G401 (cell line): ENCODE results near the gene PCNP. TPM values are rescaled to one million over a fixed set of nuclear protein-coding genes. Genes with fewer than 3 reads are reported as not detected.
A peak's percentile ranks its signal among the peaks of the same experiment; 100 is the strongest.
"Not testable (repeated sequence)": the region's sequence is repeated elsewhere in the genome, so short reads cannot be mapped to it uniquely, and the experiment has no call there.

Source experiments
- DNase-seq: peaks from one replicate; pipeline ENCODE4 v3.0.0-alpha.2; 2015; ENCODE audit warnings: low spot score
- in situ Hi-C: cut with HindIII; loops from 2 replicates; pipeline ENCODE4 v1.10.0; 2016; ENCODE audit warnings: low sequenced_read_pairs, mixed read lengths
- total RNA-seq: library from RNA; depleted of rRNA; stranded (reverse); fragments of >200 nt; shearing (Covaris generic); gene quantifications from 2 replicates; pipeline ENCODE4 v1.2.3, GENCODE V29; 2014

The PCNP gene
- total RNA-seq, 1 experiment from 2014 or later, result 148 TPM

- DNase-seq, result no peak
- in situ Hi-C loops, result no loop called here
Measured at GRCh38 chr3:101556064-101556463, 17.9 kb upstream of the PCNP start.

GRCh38 chr3:101561630-101562328 is 12.2 kb upstream of the PCNP start, which contains the start of gene TRMT10C:
TSS of gene TRMT10C (plus strand) at chr3:101561868. CDS start at chr3:101564782, 2,914 bp downstream.
- DNase-seq, result peak; percentile 95
- in situ Hi-C loops, result no loop called here

GRCh38 chr3:101567528-101568317 is 6.3 kb upstream of the PCNP start:
- in situ Hi-C loops, result no loop called here

GRCh38 chr3:101571028-101571895 is 2.7 kb upstream of the PCNP start:
- in situ Hi-C loops, result no loop called here
- DNase-seq, result no peak

More at GRCh38 chr3:101567528-101568317, 6.3 kb upstream of the PCNP start:
- DNase-seq, result no peak

- DNase-seq, result peak; percentile 38
- in situ Hi-C loops, result no loop called here
Measured at GRCh38 chr3:101574388-101575112, 570 bp downstream of the PCNP start.

- no peak for DNase-seq
- in situ Hi-C loops, result no loop called here
Measured at GRCh38 chr3:101577286-101577685, 3.3 kb downstream of the PCNP start.

GRCh38 chr3:101588616-101589015 is 14.6 kb downstream of the PCNP start:
- DNase-seq, result no peak
- in situ Hi-C loops, result no loop called here

- in situ Hi-C loops, result no loop called here
- no peak for DNase-seq
Measured at GRCh38 chr3:101591071-101591470, 17.1 kb downstream of the PCNP start.

- in situ Hi-C loops, result no loop called here
- DNase-seq, result no peak
Measured at GRCh38 chr3:101602731-101603130, 28.8 kb downstream of the PCNP start.

GRCh38 chr3:101603184-101603583 is 29.2 kb downstream of the PCNP start:
- in situ Hi-C loops, result no loop called here
- no peak for DNase-seq

GRCh38 chr3:101605398-101605797 is 31.4 kb downstream of the PCNP start:
- in situ Hi-C loops, DNase-seq: not testable (repeated sequence)

- in situ Hi-C loops, result no loop called here
- DNase-seq, result no peak
Measured at GRCh38 chr3:101611023-101611422, 37.0 kb downstream of the PCNP start.

- DNase-seq, in situ Hi-C loops: not testable (repeated sequence)
Measured at GRCh38 chr3:101613014-101613413, 39.0 kb downstream of the PCNP start.

GRCh38 chr3:101615525-101615924 is 41.5 kb downstream of the PCNP start:
- DNase-seq, result no peak
- in situ Hi-C loops, result no loop called here

GRCh38 chr3:101617478-101617877 is 43.5 kb downstream of the PCNP start:
- in situ Hi-C loops, result no loop called here

GRCh38 chr3:101618726-101619125 is 44.7 kb downstream of the PCNP start:
- in situ Hi-C loops, result no loop called here
- DNase-seq, result no peak

More at GRCh38 chr3:101617478-101617877, 43.5 kb downstream of the PCNP start:
- no peak for DNase-seq

- in situ Hi-C loops, result no loop called here
- DNase-seq, result no peak
Measured at GRCh38 chr3:101619734-101620133, 45.8 kb downstream of the PCNP start.

GRCh38 chr3:101623656-101624055 is 49.7 kb downstream of the PCNP start:
- no peak for DNase-seq
- in situ Hi-C loops, result no loop called here

- in situ Hi-C loops, result no loop called here
- no peak for DNase-seq
Measured at GRCh38 chr3:101624857-101625256, 50.9 kb downstream of the PCNP start.
